SK-N-SH (cell line): Measurements from ENCODE around the gene FAM240A. TPM values are rescaled to one million over a fixed set of nuclear protein-coding genes. Genes with fewer than 3 reads are reported as not detected.

Experiments used
- CTCF ChIA-PET: fragments of 300-600, 350-600 bp; formaldehyde crosslinking; extraction: SDS; loops from one replicate; lab custom pipeline; 2021; lab: Yijun Ruan, JAX
- POLR2A ChIA-PET: fragments of 350-600 bp; sonication (Branson Sonifier 250); formaldehyde crosslinking; extraction: SDS; loops from one replicate; lab custom pipeline; 2020; ENCODE audit warnings: antibody characterized with exemption, inconsistent platforms; lab: Yijun Ruan, JAX
- DNase-seq: peaks from one replicate; pipeline ENCODE4 v3.0.0; 2012
- H2AFZ ChIP-seq: fragments of 200-600 bp; sonication (generic); 2 replicates; pipeline ENCODE4 v1.8.1; 2016; ENCODE audit warnings: antibody characterized with exemption, mild to moderate bottlenecking, low read depth
- H3F3A ChIP-seq: fragments of 200-600 bp; sonication (generic); replicated peaks from 2 replicates; pipeline ENCODE3; 2016; ENCODE audit warnings: antibody characterized with exemption, mild to moderate bottlenecking; ENCODE audit not compliant: insufficient read depth
- H3K27ac ChIP-seq, 2 experiments: fragments of 200-500 bp in 1 of 2; fragments of 200-600 bp in 1 of 2; sonication (Bioruptor generic) in 1 of 2; sonication (generic), shearing (Covaris generic) in 1 of 2; 2 replicates each; pipeline versions ENCODE4 v1.5.1 to v1.6.1; 2014 to 2016; ENCODE audit warnings: low read depth in 2 of 2, inconsistent platforms in 1 of 2, low read length in 1 of 2, mild to moderate bottlenecking in 1 of 2, mixed read lengths in 1 of 2
- H3K27me3 ChIP-seq: fragments of 200-600 bp; sonication (generic), shearing (Covaris generic); 2 replicates; pipeline ENCODE4 v1.6.1; 2016; ENCODE audit warnings: mixed run types; ENCODE audit not compliant: insufficient read depth
- H3K36me3 ChIP-seq, 2 experiments: fragments of 200-500 bp in 1 of 2; fragments of 200-600 bp in 1 of 2; sonication (Bioruptor generic) in 1 of 2; sonication (generic) in 1 of 2; replicated peaks in 1 of 2; 2 replicates each; pipeline versions ENCODE3 to v1.5.1; 2014 to 2016; ENCODE audit warnings: low read length in 1 of 2, mild to moderate bottlenecking in 1 of 2; ENCODE audit not compliant: insufficient read depth in 2 of 2, control insufficient read depth in 1 of 2
- H3K4me1 ChIP-seq, 2 experiments: fragments of 200-500 bp in 1 of 2; fragments of 200-600 bp in 1 of 2; sonication (Bioruptor generic) in 1 of 2; sonication (generic), shearing (Covaris generic) in 1 of 2; 2 replicates each; pipeline versions ENCODE4 v1.5.1 to v1.6.1; 2014 to 2016; ENCODE audit warnings: low read depth in 1 of 2, low read length in 1 of 2, mixed run types in 1 of 2; ENCODE audit not compliant: insufficient read depth in 2 of 2, control insufficient read depth in 1 of 2
- H3K4me2 ChIP-seq: fragments of 200-600 bp; sonication (generic), shearing (Covaris generic); 2 replicates; pipeline ENCODE4 v1.6.1; 2017; ENCODE audit warnings: mixed run types
- H3K4me3 ChIP-seq, 2 experiments: fragments of 200-500 bp in 1 of 2; fragments of 200-600 bp in 1 of 2; sonication (Bioruptor generic) in 1 of 2; sonication (generic), shearing (Covaris generic) in 1 of 2; 2 replicates each; pipeline versions ENCODE4 v1.5.1 to v1.8.1; 2014 to 2016; ENCODE audit warnings: low read depth in 2 of 2, inconsistent platforms in 1 of 2, low read length in 1 of 2, mild to moderate bottlenecking in 1 of 2, mixed read lengths in 1 of 2, moderate library complexity in 1 of 2
- H3K79me2 ChIP-seq: fragments of 200-600 bp; sonication (generic); 2 replicates; pipeline ENCODE4 v1.8.1; 2017; ENCODE audit warnings: mild to moderate bottlenecking; ENCODE audit not compliant: insufficient read depth
- H3K9ac ChIP-seq: fragments of 200-600 bp; sonication (generic); 2 replicates; pipeline ENCODE4 v1.6.1; 2017; ENCODE audit warnings: mixed run types
- H3K9me2 ChIP-seq: fragments of 200-600 bp; sonication (generic); 2 replicates; pipeline ENCODE4 v1.6.1; 2017; ENCODE audit warnings: mixed run types
- H3K9me3 ChIP-seq: fragments of 200-600 bp; sonication (generic); 2 replicates; pipeline ENCODE4 v1.6.1; 2017; ENCODE audit warnings: mixed run types, mild to moderate bottlenecking, moderate library complexity
- H4K20me1 ChIP-seq: fragments of 200-600 bp; sonication (generic); 2 replicates; pipeline ENCODE4 v1.6.1; 2017; ENCODE audit warnings: mild to moderate bottlenecking, mixed run types; ENCODE audit not compliant: insufficient read depth
- CTCF ChIP-seq: fragments of 200-600 bp; sonication (generic); IDR thresholded peaks from 2 replicates; pipeline ENCODE4 v1.6.1; 2017; ENCODE audit warnings: antibody characterized with exemption, mild to moderate bottlenecking, moderate library complexity
- EP300 ChIP-seq, 2 experiments: IDR thresholded peaks; 2 replicates each; pipeline versions ENCODE4 v1.4.0 to v1.6.1; 2012; ENCODE audit warnings: borderline replicate concordance in 1 of 2, low read depth in 1 of 2, low read length in 1 of 2
- FOSL2 ChIP-seq: IDR thresholded peaks from 2 replicates; pipeline ENCODE4 v1.4.0; 2012; ENCODE audit warnings: low read depth, mild to moderate bottlenecking, moderate library complexity, borderline replicate concordance
- FOXJ3 ChIP-seq: sonication (generic); formaldehyde crosslinking; IDR thresholded peaks from 2 replicates; pipeline ENCODE4 v1.5.1; 2020; ENCODE audit warnings: mild to moderate bottlenecking, missing genetic modification reagents
- FOXM1 ChIP-seq: IDR thresholded peaks from 2 replicates; pipeline ENCODE4 v1.4.0; 2012; ENCODE audit warnings: low read depth, mild to moderate bottlenecking
- GABPA ChIP-seq: IDR thresholded peaks from 2 replicates; pipeline ENCODE4 v1.4.0; 2012; ENCODE audit warnings: low read depth, mild to moderate bottlenecking
- GATA2 ChIP-seq: sonication (generic); formaldehyde crosslinking; IDR thresholded peaks from 2 replicates; pipeline ENCODE4 v1.5.0; 2020; ENCODE audit warnings: mild to moderate bottlenecking, missing genetic modification reagents
- JUND ChIP-seq: IDR thresholded peaks from 2 replicates; pipeline ENCODE4 v1.4.0; 2012
- MEF2A ChIP-seq: IDR thresholded peaks from 2 replicates; pipeline ENCODE4 v1.4.0; 2012; ENCODE audit warnings: low read depth, borderline replicate concordance
- MXI1 ChIP-seq: IDR thresholded peaks from 2 replicates; pipeline ENCODE4 v1.6.1; 2012; ENCODE audit warnings: mild to moderate bottlenecking, low read depth, low read length, improper control_type of control experiment
- NRF1 ChIP-seq: IDR thresholded peaks from 2 replicates; pipeline ENCODE4 v1.6.1; 2012; ENCODE audit warnings: low read depth, mild to moderate bottlenecking, low read length
- RCOR1 ChIP-seq: fragments of 150-350 bp; IDR thresholded peaks from 2 replicates; pipeline ENCODE4 v1.6.1; 2017; ENCODE audit warnings: antibody characterized with exemption, low read length
- RFX5 ChIP-seq: IDR thresholded peaks from 2 replicates; pipeline ENCODE4 v1.6.1; 2012; ENCODE audit warnings: mild to moderate bottlenecking, improper control_type of control experiment, low read length
- RXRA ChIP-seq: IDR thresholded peaks from 2 replicates; pipeline ENCODE4 v1.4.0; 2012; ENCODE audit warnings: low read depth, mild to moderate bottlenecking, borderline replicate concordance
- SIN3A ChIP-seq: IDR thresholded peaks from 2 replicates; pipeline ENCODE4 v1.6.1; 2012; ENCODE audit warnings: low read depth, mild to moderate bottlenecking, low read length, moderate library complexity, borderline replicate concordance
- TCF12 ChIP-seq: IDR thresholded peaks from 2 replicates; pipeline ENCODE4 v1.4.0; 2012
- WGBS: methylation state at CpG from one replicate; pipeline ENCODE4 v1.1.6; 2017; ENCODE audit warnings: low lambda C conversion rate; 5-methylcytosine and 5-hydroxymethylcytosine counted together
- polyA plus RNA-seq, 3 experiments: library from polyadenylated mRNA; depleted of rRNA; stranded (reverse); fragments of >200 nt; gene quantifications; 2 replicates each; pipeline ENCODE4 v1.2.3, GENCODE V29; 2012
- TF ChIP-seq, protein P1 (sequence below): IDR thresholded peaks from 2 replicates; pipeline ENCODE4 v1.4.0; 2012; ENCODE audit warnings: low read depth, borderline replicate concordance
- TF ChIP-seq, protein P2 (sequence below): IDR thresholded peaks from 2 replicates; pipeline ENCODE4; 2012

FAM240A gene
- polyA plus RNA-seq, 1 of the 3 experiments (the other 2 are of a cell fraction), result not detected

- no peaks in the 10 kb centered on the region for H3K27me3 ChIP-seq
- H3K9ac ChIP-seq, result no peak overlapping the region
- TF ChIP-seq TCF12, result no peak
- TF ChIP-seq FOXM1, result no peak
- no peak for TF ChIP-seq EP300 (IDR thresholded peaks at IDR 0.05; ENCODE audit: borderline replicate concordance in 1 of 2, low read depth in 1 of 2, low read length in 1 of 2)
- no peak for TF ChIP-seq GATA2
- TF ChIP-seq RFX5, result no peak
- TF ChIP-seq, protein P1, sequence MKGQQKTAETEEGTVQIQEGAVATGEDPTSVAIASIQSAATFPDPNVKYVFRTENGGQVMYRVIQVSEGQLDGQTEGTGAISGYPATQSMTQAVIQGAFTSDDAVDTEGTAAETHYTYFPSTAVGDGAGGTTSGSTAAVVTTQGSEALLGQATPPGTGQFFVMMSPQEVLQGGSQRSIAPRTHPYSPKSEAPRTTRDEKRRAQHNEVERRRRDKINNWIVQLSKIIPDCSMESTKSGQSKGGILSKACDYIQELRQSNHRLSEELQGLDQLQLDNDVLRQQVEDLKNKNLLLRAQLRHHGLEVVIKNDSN, result no peak
- no peak for TF ChIP-seq RCOR1
- no peak for TF ChIP-seq GABPA
- no peak for TF ChIP-seq RXRA
- TF ChIP-seq NRF1, result no peak
- TF ChIP-seq CTCF, result no peak
- no peak for TF ChIP-seq MXI1
- POLR2A ChIA-PET, result no interaction called here
- H2AFZ ChIP-seq, result peak overlapping the region; percentile 70; the same call in 1 of the 2 replicates
- H3K9me2 ChIP-seq, result no peaks in the 10 kb centered on the region
- no peaks in the 10 kb centered on the region for H3K79me2 ChIP-seq
- H3K4me1 ChIP-seq, result peaks cover 0 to 7% of the 10 kb centered on the region in 2 experiments; a peak in 2 of 4 replicates
- WGBS, result 50% methylated on average over 17 of the region's 21 CpGs
- CTCF ChIA-PET, result interaction anchor here (0.9 to 10.9 kb wide), 4 partner anchors 16 to 79 kb away, joined by 3 to 223 read pairs (median 4); no protein-coding TSS in a partner anchor
- peak overlapping the region; percentile 89 for H3K4me2 ChIP-seq
- peak; percentile 30 for DNase-seq
- H3K27ac ChIP-seq, result no peak overlapping the region
- peak overlapping the region; percentile 45 to 56 for H3K4me3 ChIP-seq
- no peaks in the 10 kb centered on the region for H3K36me3 ChIP-seq
- no peaks in the 10 kb centered on the region for H3F3A ChIP-seq
- H4K20me1 ChIP-seq, result no peaks in the 10 kb centered on the region
- no peaks in the 10 kb centered on the region for H3K9me3 ChIP-seq
These were observed 46.7 kb upstream of the FAM240A start for GRCh38 chr3:46565607-46566039.

- H3K4me2 ChIP-seq, result peak within 1 kb of the TSS; percentile 89
- CTCF ChIA-PET, result interaction anchor here (0.6 to 10.9 kb wide), 3 partner anchors 64 to 191 kb away, joined by 3 to 223 read pairs (median 3); no protein-coding TSS in a partner anchor
- H3K4me1 ChIP-seq, result peaks cover 0 to 7% of the 10 kb centered on the region in 2 experiments; a peak in 2 of 4 replicates
- no peaks in the 10 kb centered on the region for H3K36me3 ChIP-seq
- POLR2A ChIA-PET, result no interaction called here
- H3K27me3 ChIP-seq, result no peaks in the 10 kb centered on the region
- H2AFZ ChIP-seq, result peak within 1 kb of the TSS; percentile 70
- peak; percentile 88 for DNase-seq
- peak within 1 kb of the TSS in 1 of 2 experiments; percentile 47; a peak in 2 of 4 replicates for H3K27ac ChIP-seq
- H3K9ac ChIP-seq, result peak within 1 kb of the TSS; percentile 30; the same call in 1 of the 2 replicates
- no peaks in the 10 kb centered on the region for H3F3A ChIP-seq
- H4K20me1 ChIP-seq, result no peaks in the 10 kb centered on the region
- 0% methylated on average over 16 of the region's 39 CpGs for WGBS
- H3K9me3 ChIP-seq, result no peaks in the 10 kb centered on the region
- no peaks in the 10 kb centered on the region for H3K79me2 ChIP-seq
- peak within 1 kb of the TSS; percentile 45 to 56 for H3K4me3 ChIP-seq
- no peaks in the 10 kb centered on the region for H3K9me2 ChIP-seq
- TF ChIP-seq NRF1 (no peak), CTCF (no peak), SIN3A (no peak), RCOR1 (peak; percentile 73; the same call in 1 of the 2 replicates), TCF12 (peak; percentile 92), RFX5 (no peak), FOXJ3 (CRISPR knock-in tag) (peak; percentile 78; the same call in 1 of the 2 replicates), FOSL2 (no peak; the same call in 1 of the 2 replicates), MEF2A (no peak), GATA2 (peak; percentile 61), RXRA (no peak), JUND (no peak)
- TF ChIP-seq, protein P2, sequence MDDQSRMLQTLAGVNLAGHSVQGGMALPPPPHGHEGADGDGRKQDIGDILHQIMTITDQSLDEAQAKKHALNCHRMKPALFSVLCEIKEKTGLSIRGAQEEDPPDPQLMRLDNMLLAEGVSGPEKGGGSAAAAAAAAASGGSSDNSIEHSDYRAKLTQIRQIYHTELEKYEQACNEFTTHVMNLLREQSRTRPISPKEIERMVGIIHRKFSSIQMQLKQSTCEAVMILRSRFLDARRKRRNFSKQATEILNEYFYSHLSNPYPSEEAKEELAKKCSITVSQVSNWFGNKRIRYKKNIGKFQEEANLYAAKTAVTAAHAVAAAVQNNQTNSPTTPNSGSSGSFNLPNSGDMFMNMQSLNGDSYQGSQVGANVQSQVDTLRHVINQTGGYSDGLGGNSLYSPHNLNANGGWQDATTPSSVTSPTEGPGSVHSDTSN, result peak; percentile 78
These were observed 46.2 kb upstream of the FAM240A start, which contains the start of gene LRRC2 for GRCh38 chr3:46566040-46566641. Gene LRRC2, minus strand, starts transcription at chr3:46566302. Its CDS starts 14,711 bp downstream, at chr3:46551591.
